Activated T-helper 1 cell treated with Interleukin-2 at 50 U/mL for 16 hours (primary cell): ENCODE data around the gene ATRNL1.

Source experiments
- DNase-seq: peaks from one replicate; pipeline ENCODE4 v3.0.0-alpha.2; 2020; ENCODE audit warnings: low read depth

The ATRNL1 gene, protein sequence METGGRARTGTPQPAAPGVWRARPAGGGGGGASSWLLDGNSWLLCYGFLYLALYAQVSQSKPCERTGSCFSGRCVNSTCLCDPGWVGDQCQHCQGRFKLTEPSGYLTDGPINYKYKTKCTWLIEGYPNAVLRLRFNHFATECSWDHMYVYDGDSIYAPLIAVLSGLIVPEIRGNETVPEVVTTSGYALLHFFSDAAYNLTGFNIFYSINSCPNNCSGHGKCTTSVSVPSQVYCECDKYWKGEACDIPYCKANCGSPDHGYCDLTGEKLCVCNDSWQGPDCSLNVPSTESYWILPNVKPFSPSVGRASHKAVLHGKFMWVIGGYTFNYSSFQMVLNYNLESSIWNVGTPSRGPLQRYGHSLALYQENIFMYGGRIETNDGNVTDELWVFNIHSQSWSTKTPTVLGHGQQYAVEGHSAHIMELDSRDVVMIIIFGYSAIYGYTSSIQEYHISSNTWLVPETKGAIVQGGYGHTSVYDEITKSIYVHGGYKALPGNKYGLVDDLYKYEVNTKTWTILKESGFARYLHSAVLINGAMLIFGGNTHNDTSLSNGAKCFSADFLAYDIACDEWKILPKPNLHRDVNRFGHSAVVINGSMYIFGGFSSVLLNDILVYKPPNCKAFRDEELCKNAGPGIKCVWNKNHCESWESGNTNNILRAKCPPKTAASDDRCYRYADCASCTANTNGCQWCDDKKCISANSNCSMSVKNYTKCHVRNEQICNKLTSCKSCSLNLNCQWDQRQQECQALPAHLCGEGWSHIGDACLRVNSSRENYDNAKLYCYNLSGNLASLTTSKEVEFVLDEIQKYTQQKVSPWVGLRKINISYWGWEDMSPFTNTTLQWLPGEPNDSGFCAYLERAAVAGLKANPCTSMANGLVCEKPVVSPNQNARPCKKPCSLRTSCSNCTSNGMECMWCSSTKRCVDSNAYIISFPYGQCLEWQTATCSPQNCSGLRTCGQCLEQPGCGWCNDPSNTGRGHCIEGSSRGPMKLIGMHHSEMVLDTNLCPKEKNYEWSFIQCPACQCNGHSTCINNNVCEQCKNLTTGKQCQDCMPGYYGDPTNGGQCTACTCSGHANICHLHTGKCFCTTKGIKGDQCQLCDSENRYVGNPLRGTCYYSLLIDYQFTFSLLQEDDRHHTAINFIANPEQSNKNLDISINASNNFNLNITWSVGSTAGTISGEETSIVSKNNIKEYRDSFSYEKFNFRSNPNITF (N-terminal part only)

DNA sequence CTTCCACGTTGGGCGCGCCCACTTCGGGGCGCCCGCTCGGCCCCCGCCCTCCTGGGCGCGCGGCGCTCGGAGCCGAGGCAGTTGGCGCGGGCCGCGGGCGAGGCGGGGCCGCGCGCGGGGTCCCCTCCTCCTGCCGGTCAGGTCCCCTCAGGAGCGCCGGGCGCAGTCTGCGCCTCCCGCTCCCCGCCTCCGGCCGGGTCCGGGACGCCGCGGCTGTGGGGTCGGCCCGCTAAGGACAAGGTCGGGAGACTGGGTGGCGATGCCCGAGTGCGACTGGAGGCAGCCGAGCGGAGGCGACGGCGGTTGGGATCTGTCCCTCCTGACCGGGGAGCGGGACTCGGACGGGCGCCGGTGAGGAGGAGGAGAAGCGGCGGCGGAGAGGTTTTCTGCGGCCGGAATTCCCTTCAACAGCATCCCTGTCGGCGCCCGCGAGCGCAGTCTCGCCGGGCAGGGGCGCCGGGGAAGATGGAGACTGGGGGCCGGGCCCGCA, at the start of gene ATRNL1:
Gene ATRNL1 (plus strand): TSS at position 80 of the 490 bp plus-strand sequence. CDS start 386 bp downstream, at position 466.
- no peak for DNase-seq

DNA sequence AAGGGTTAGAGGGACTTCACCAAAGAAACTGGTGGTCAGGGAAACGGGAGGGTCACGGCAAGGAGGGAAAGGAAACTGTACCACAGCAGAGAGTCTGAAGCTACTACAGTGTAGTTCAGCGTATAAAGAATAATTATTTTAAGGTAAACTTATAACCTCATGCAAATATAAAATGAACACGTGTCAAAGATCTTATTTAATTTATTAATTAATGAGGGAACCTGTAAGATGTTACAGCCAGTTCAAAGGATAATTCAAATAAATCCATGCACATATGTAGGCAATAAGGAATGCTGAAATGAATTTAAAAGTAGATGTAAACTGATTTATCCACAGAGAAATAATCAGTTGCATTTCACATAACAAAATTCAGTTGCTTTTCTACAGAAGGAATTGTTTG, 49.4 kb upstream of the ATRNL1 start:
- no peak for DNase-seq

DNA sequence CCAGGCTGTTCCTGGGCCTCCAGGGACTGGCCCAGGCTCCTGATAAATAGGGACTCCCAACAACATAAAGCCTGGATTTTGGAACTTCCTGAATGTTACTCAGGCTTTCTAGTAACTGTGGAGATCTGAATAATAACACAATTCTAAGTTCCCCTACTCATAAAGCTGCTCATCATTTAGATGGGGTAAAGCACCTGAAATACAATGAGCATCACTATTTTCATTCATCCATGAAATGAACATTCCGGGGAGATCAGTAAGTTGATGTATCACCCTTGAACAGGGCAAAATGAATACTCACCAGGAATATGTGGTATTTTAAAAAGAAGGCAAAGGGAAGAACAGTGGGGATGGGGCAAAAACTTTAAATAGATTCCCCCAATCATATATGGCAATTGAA, 48.3 kb upstream of the ATRNL1 start:
- DNase-seq: no peak

DNA sequence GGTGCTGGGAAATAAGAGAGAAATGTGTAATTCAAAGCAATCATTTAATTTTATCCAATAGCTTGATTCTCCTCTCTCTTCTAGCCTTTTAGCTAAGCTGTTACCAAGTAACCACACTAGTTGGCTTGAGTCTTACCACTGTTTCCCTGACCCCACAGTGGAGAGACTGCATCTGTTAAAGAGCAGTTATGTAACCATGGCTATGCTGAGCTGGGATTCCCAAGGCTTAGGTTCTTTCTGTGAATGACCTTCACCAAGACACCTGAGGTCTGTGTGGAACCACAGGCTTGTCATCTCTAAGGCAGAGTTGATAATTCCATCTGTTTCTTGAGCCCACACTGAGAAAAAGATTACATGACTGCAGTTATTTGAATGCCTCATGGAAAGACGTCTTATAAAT, 47.7 kb upstream of the ATRNL1 start:
- DNase-seq: no peak

DNA sequence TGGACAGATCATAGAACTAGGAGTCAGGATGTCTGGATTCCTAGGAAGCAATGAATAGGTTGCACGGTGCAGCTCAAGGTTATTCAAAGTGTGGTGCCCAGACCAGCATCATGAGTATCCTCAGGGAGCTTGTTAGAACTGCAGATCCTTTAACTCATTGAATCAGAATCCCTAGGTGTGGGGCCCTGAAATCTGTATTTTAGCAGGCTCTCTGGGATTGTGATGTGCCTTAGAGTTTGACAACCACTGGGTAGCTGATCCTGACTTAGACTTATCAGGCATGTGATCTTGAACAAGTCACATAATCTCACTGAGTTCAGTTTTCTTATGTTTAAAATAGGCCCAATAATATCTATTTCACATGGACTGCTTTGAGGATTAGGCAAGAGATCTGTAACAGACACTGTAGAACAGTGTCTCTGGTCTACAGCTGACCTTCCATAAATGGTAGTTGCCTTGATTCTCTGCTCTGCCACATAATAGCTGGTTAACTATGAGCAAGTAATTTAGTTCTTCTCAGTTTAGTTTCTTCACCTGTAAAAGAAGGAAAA, 46.4 kb upstream of the ATRNL1 start:
- no peak for DNase-seq

DNA sequence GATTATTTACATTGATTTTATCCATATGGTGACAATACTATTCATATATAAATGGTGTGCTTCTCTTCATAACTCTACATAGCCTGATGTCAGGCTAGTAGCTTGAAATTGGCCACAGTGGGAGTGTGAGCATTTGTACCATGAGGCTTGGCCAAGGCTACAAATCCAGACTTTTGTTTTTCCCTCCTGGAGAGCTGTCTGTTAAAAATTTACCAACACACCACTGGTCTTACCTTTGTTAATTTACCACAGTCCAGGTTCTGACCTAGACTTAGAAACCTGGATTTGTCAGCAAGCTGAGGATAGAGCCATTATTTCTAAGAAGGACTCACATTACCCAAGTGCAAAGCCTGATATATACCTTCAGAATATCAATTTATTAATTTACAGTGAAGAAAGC, 45.5 kb upstream of the ATRNL1 start:
- DNase-seq: no peak

DNA sequence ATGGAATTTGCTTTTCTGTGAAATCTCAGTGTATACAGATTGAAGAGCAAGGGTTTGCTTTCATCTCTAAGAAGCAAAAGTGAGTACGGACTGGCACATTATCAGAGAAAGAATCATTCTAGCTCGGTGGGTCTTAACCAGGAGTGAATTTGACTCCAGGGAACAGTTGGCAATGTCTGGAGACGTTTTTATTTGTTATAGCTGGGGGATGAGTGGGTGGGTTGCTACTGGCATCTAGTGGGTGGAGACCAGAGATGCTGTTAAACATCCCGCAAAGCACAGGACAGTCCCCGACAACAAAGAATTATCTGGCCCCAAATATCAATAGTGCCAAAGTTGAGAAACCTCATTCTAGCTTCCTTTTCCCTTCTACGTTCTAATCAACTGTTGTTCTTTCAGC, 43.8 kb upstream of the ATRNL1 start:
- DNase-seq: no peak

DNA sequence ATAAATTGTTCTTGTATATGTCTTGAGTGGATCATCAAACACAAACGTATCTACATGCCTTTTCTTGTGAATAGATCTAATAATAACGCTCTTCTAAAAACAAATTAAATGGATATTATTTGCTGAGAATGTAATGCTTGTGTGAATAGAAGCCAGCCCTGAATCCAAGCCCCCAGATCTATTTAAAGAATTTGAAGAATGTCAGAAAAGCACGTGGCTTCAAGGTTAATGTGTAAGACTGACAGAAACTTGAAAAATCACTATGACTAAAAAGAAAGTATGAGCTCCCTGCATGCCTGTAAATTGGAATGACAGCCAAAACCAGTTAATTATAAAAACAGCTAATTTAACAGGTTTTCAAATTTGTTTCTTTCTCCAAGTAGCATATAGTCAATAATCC, 43.2 kb upstream of the ATRNL1 start:
- DNase-seq: no peak

DNA sequence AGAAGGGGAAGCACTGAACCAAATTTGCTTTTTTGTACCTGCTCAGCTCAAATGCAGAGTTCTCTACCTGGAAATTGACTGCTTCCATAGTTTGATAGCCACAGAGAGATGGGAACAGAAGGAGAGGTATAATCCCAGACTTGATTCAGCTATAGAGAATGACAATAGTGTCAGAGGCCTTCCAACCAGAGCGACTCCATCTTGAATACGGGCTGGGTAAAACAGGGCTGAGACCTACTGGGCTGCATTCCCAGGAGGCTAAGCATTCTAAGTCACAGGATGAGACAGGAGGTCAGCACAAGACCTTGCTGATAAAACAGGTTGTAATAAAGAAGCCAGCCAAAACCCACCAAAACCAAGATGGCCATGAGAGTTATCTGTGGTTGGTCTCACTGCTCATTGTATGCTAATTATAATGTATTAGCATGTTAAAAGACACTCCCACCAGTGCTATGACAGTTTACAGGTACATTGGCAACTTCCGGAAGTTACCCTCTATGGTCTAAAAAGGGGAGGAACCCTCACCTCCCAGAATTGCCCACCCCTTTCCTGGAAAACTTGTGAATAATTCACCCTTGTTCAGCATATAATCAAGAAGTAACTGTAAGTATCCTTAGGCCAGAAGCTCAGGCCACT, 42.7 kb upstream of the ATRNL1 start:
- DNase-seq: no peak

DNA sequence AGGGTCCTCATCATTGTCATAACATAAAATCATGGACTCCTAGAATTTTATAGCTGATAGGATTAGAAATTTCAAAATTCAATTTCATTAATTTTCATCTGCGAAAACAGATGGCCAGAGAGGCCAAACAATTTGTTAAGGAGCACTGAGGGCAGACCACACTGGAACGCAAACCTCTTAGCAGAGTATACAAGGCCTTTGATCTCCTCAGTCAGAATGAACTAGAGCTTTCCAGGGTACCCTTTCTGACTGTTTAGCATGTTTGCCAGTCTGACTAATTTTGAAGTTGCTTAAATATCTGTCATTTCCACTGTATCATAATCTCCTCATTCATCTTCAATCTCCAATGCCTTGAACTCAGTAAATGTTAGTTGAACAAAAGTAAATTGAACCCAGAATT, 41.9 kb upstream of the ATRNL1 start:
- no peak for DNase-seq

DNA sequence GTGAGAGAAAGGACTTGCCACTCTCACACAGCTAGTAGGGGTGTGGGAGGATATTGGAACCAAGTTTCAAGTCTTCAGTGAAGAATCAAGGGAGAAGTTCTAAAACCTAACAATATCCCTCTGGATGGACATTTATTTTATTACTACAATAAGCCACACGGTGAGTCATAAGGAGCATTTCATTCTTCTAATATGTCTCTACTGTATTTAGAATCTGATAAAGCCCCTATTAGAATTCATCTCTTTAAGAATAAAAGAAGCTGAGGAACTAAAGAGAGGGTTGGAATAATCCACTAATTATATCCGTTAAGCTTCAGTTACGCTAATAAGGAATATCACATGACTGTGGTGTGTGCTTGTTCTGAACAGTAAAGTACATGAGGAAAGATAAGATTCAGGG, 40.9 kb upstream of the ATRNL1 start:
- DNase-seq: no peak

DNA sequence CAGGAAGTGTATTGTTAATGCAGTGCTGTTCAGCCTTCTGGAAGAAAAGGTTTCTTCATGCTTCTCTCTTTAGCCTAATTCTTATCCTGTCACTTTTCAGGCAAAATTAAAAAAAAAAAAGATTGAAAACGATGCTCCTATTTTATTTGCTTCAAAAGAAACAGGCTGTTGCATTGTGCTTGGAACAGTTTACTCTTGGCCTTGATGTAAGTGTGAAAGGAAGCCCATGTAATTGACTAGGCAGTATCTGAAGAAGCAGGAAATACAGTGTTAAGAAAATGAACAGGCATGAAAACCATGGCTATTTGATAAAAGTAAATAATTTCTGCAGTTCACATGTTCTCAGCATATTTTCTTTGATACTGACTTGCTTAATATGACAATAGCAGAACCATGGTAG, 40.4 kb upstream of the ATRNL1 start:
- no peak for DNase-seq

DNA sequence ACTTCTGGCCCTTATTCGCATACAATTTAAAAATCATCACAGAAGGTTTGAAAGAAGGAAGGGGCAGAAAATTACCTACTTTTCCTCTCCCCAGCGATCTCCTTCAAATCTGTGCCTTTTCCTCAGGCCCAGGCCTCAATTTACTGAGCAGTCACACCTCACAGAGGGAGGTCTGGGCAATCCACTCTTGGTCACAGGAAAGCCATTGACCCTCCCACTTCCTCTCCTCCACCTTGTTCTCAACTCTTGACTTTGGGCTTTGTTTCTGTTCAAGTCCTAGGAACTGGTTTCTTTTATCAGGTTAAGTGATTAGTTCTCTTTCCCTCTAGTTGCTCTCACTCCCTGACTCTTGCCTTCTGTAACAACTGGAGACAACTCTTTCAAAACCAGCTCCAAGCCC, 37.0 kb upstream of the ATRNL1 start:
- no peak for DNase-seq

DNA sequence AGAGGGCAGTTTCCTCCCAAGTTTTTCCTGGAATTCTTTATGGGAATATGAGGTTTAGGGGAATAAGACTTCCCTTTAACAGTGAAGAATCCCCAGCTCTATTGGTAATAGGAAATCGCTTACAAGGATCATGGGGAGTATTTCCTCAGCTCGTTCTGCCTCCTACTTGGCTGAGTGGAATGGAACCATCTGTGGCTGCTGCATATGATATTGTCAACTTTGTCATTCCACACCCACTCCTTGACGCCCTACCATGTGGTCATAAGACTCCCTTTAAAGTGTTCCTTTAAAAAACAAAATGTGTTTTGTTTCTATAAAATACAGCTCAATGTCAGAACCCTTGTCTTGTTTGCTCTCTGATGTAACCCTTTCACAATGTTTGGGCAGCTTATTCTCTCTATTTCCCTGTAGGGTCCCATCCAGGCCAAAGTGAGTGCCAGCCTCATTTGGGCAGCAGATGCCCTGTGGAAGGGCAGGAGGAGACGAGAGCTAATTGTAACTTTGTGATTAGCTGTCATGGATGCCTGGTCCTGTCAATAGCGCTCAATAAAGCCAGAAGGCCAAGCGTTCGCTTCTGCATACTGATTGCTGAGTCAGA, 33.8 kb upstream of the ATRNL1 start:
- no peak for DNase-seq

DNA sequence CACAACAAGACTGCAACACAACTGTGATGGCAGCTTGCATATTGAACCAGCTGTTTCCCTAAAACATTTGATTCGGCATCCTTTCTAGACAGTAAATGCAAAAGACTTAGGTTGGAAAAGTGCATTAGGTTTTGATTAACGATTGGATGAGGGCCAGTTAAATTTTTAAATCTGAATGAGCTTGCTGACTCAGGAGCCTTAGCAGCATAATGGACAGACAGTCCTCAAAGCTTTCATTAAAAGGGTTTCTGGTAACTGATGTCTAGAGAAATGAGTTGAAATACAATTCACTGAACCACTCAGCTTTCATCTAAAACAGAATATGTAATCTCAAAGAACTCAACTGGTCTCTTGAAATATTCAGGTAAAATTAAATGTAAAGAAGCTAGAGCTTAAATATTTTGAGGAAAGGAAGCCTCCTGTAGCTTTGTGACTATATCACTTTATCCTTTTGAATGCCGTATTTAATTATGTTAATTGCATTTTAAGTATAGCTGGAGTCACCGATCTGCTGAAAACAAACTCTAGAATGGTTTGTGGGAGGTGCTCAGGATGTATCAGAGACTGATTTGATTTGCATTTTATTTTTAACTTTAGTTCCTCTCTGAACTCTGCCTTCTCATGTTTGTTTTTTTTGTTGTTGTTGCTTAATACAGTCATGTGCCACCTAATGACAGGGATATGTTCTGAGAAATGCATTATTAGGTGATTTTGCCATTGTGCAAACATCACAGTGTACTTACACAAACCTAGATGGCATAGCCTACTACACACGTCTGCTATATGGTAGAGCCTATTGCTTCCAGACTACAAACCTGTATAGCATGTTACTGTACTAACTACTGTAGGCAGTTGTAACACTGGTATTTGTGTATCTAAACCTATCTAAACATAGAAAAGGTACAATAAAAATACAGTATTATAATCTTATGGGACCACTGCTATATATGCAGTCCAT, 29.2 kb upstream of the ATRNL1 start:
- DNase-seq: no peak

DNA sequence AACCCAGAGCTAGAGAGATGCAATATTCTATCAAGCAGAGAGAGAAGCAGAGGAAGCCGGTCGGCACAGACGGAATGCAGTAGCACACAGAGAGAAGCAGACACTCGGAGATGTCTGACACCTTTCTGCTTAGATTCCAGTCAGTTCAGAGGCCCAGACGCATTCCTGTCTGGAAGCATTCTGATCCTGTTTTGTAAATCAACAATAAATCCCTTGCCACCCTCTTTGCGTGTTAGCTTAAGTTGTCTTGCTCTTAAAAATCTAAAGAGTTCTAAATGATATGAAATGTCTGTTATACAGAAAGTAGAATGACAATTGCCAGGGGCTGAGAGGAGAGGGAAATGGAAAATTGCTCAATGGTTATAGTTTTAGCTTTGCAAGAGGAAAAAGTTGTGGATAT, 27.4 kb upstream of the ATRNL1 start:
- DNase-seq: no peak

DNA sequence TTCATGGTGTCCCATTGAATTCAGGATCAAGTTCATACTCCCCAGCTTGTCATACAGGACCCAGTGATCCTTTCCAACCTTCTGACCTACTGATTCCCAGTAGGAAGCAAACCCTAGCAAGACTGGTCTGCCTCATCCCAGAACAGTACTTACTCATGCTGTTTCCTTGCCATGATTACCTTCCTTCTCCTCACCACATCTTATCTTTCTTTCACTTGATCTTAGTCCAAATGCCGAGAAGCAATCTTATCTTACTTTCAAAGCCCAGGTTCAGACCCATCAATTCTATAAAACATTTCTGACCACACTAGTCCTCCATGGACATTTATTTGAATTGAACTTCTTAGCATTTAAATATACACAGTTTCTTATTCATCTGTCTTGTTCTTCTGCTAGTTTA, 26.6 kb upstream of the ATRNL1 start:
- no peak for DNase-seq

DNA sequence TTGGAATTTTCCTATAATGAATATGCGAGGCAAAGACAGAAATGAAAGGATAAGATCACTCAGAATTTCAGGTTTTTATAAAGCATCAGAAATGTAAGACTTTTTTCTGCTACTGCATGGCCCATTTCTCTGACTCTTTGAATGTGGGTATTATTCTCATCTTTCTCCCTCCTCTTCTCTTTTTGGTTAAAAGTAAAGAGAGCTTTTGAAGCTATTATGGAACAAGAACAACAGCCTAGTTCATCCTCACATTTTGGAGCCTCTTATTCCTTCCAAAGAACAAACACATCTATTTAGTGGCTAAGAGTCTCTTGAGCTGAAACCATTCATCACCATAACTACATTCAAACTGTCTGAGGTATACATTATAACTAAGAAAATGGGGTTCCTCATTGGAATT, 19.4 kb upstream of the ATRNL1 start:
- no peak for DNase-seq

DNA sequence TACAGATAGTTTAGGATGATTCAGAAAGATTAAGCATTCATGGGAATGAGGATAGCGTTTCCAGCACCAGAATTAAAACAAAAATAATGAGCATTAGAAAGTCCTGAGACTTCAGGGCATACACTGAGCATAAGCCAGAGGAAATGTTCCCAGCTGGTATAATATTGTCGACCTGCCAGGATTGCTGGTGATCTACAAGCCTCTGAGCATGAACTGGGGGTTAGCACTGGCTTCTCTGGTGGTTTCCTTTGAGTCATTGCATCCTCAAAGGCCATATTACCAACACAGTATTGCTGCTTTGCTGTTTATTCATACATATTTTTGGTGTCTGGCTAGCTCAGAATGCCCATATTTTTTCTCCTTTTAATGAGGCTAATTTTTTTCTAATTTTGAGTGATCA, 10.7 kb upstream of the ATRNL1 start:
- DNase-seq: no peak

DNA sequence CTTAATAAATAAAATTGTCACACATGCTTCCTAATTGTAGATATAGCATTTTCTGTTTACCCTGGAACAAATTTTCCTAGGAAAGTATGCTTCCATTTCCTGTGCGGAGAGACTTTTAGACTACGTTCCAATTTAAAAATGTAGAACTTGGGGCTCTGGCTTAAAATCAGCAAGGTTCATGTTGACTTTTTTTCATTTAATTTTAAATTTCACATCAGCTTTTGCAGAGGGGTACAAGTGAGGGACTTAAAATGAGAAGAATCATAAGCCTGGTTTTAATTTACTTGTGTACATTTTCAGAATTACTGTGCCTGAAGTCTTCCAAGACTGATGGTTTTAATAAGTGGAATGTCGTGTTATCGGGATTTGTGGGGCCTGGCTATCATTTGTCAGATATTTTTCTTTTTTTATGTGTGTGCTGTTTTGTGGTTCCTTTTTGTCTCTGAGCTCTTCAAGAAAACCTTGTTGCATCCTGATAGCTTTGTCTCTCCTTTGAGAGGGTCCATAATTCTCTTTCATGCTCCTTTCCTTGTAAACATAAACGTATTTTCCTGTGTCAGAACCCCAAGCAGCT, 8.8 kb upstream of the ATRNL1 start:
- DNase-seq: no peak
